Mesenchymal stem cell (in vitro differentiated cells and primary cell): ENCODE data around the gene MEF2A.

Experiments used
- DNase-seq: peaks from one replicate; pipeline ENCODE4 v3.0.0-alpha.2; 2013
- H2AFZ ChIP-seq: one replicate; pipeline ENCODE4 v1.6.1; 2013; ENCODE audit warnings: low read depth, mild to moderate bottlenecking, control low read depth, inconsistent platforms, low read length, moderate library complexity
- H2AK5ac ChIP-seq: 2 replicates; pipeline ENCODE4 v1.6.1; 2013; ENCODE audit warnings: low read length, moderate library complexity, mild to moderate bottlenecking, inconsistent platforms; ENCODE audit not compliant: severe bottlenecking
- H2BK120ac ChIP-seq: one replicate; pipeline ENCODE4 v1.6.1; 2013; ENCODE audit warnings: low read depth, mild to moderate bottlenecking, inconsistent platforms, low read length, moderate library complexity
- H2BK12ac ChIP-seq, 2 experiments: one replicate each; pipeline ENCODE4 v1.6.1; 2013; ENCODE audit warnings: inconsistent platforms in 2 of 2, low read length in 2 of 2, mild to moderate bottlenecking in 2 of 2, moderate library complexity in 2 of 2, control low read depth in 1 of 2
- H2BK15ac ChIP-seq: one replicate; pipeline ENCODE4 v1.6.1; 2013; ENCODE audit warnings: mild to moderate bottlenecking, low read depth, inconsistent platforms; ENCODE audit not compliant: poor library complexity, severe bottlenecking
- H2BK5ac ChIP-seq: 2 replicates; pipeline ENCODE4 v1.6.1; 2013; ENCODE audit warnings: low read depth, mild to moderate bottlenecking, low read length, control low read depth, inconsistent platforms; ENCODE audit not compliant: poor library complexity, severe bottlenecking
- H3K14ac ChIP-seq, 2 experiments: one replicate each; pipeline ENCODE4 v1.6.1; 2013; ENCODE audit warnings: inconsistent platforms in 2 of 2, low read length in 2 of 2, control low read depth in 1 of 2, mild to moderate bottlenecking in 1 of 2, moderate library complexity in 1 of 2
- H3K18ac ChIP-seq, 2 experiments: one replicate each; pipeline ENCODE4 v1.6.1; 2013; ENCODE audit warnings: inconsistent platforms in 2 of 2, low read length in 2 of 2, control low read depth in 1 of 2, low read depth in 1 of 2, mild to moderate bottlenecking in 1 of 2
- H3K23ac ChIP-seq, 2 experiments: one replicate each; pipeline ENCODE4 v1.6.1; 2013; ENCODE audit warnings: inconsistent platforms in 2 of 2, low read length in 2 of 2, mild to moderate bottlenecking in 2 of 2, moderate library complexity in 2 of 2, control low read depth in 1 of 2
- H3K27ac ChIP-seq: 2 replicates; pipeline ENCODE4 v1.5.1; 2013; ENCODE audit warnings: mild to moderate bottlenecking, moderate library complexity, low read length, control low read depth, inconsistent platforms; ENCODE audit not compliant: poor library complexity, severe bottlenecking
- H3K27me3 ChIP-seq, 2 experiments: 2 replicates each; pipeline versions ENCODE4 v1.6.1 to v1.7.0; 2013; ENCODE audit warnings: low read length in 2 of 2, mild to moderate bottlenecking in 2 of 2, moderate library complexity in 2 of 2, control low read depth in 1 of 2, inconsistent platforms in 1 of 2; ENCODE audit not compliant: control insufficient read depth in 1 of 2, insufficient read depth in 1 of 2
- H3K36me3 ChIP-seq, 2 experiments: 2 replicates each; pipeline versions ENCODE4 v1.6.1 to v1.7.0; 2013; ENCODE audit warnings: low read length in 2 of 2, control low read depth in 1 of 2, inconsistent platforms in 1 of 2, low read depth in 1 of 2, mild to moderate bottlenecking in 1 of 2; ENCODE audit not compliant: insufficient read depth in 2 of 2, control insufficient read depth in 1 of 2
- H3K4ac ChIP-seq, 2 experiments: one replicate each; pipeline ENCODE4 v1.6.1; 2013; ENCODE audit warnings: inconsistent platforms in 2 of 2, low read length in 2 of 2, mild to moderate bottlenecking in 2 of 2, moderate library complexity in 2 of 2, control low read depth in 1 of 2, low read depth in 1 of 2
- H3K4me1 ChIP-seq: 2 replicates; pipeline ENCODE4 v1.6.1; 2013; ENCODE audit warnings: low read depth, low read length, control low read depth; ENCODE audit not compliant: control insufficient read depth, insufficient read depth
- H3K4me2 ChIP-seq: 2 replicates; pipeline ENCODE4 v1.6.1; 2013; ENCODE audit warnings: low read length, mild to moderate bottlenecking, inconsistent platforms; ENCODE audit not compliant: poor library complexity, severe bottlenecking
- H3K4me3 ChIP-seq, 2 experiments: 2 replicates each; pipeline versions ENCODE4 v1.5.1 to v1.7.0; 2013; ENCODE audit warnings: low read length in 2 of 2, mild to moderate bottlenecking in 2 of 2, control low read depth in 1 of 2, low read depth in 1 of 2; ENCODE audit not compliant: insufficient read depth in 1 of 2
- H3K79me1 ChIP-seq: replicated peaks from 2 replicates; pipeline ENCODE4 v1.6.1; 2013; ENCODE audit warnings: mild to moderate bottlenecking, control low read depth, low read length, inconsistent platforms; ENCODE audit not compliant: poor library complexity, severe bottlenecking
- H3K9ac ChIP-seq: 2 replicates; pipeline ENCODE4 v1.7.0; 2013; ENCODE audit warnings: mild to moderate bottlenecking, low read length, moderate library complexity
- H3K9me3 ChIP-seq: 2 replicates; pipeline ENCODE4 v1.7.0; 2013; ENCODE audit warnings: mild to moderate bottlenecking, low read length; ENCODE audit not compliant: control insufficient read depth
- H4K8ac ChIP-seq: one replicate; pipeline ENCODE4 v1.6.1; 2013; ENCODE audit warnings: inconsistent platforms, mild to moderate bottlenecking, low read length, moderate library complexity
- H4K91ac ChIP-seq: one replicate; pipeline ENCODE4 v1.6.1; 2013; ENCODE audit warnings: mild to moderate bottlenecking, low read length, inconsistent platforms
- WGBS: methylation state at CpG from one replicate; pipeline ENCODE4 v1.1.7; 2013; ENCODE audit warnings: mixed read lengths; 5-methylcytosine and 5-hydroxymethylcytosine counted together

Gene MEF2A

DNA sequence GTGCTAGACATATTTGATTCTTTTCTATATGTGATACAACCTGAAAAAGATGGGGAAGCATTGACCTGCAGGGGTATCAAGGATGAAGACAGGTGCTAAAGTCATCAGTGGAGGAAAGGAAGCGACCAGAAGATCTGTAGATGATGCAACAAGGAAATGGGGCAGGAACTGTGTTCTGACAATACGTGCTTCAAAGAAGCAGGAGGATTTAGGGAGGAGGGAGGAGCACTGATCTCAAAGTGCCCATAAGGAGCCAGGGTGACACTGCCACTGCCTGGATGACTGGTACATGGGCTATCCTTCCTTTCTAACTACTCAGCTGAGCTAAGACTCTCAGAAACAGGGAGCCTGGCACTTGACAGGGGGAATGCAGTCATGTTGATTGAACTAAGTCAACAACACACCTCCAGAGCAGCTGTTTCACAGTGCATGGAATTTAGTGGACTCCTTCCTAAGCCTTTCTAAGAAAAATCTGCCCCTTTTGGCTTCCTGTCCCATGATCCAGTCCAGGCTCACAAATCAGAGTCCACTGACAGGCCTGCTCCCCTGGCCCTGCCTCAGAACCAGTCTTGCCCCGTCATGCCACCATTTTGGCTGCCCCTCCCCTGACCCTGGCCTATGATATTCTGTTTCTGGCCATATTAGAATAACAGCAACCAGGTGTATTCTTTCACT is 155.5 kb downstream of the MEF2A start:
- H3K9me3 ChIP-seq, result no peaks in the 10 kb centered on the region

DNA sequence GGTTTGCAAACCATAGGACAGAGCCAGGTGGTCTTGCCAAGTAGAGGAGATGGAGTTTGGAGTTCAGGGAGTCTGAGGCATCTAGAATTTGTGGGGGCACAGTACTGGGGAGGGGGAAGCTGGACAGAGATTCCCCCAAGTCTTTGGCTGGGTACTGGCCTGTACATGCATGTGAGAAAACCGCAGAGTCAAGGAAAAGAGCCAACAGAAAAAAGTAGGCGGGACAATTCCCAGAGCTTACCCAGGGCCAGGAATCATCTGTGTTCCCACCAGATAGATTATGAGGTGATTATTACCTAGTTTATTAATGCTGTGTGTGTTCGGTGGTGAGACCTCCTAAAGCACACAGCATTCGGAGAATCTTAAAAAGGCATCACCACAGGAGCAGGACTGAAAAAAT is 156.1 kb downstream of the MEF2A start:
- H2BK120ac ChIP-seq, result no peak overlapping the region
- no peak overlapping the region for H3K4ac ChIP-seq
- H3K14ac ChIP-seq, result no peak overlapping the region
- H3K9ac ChIP-seq, result no peak overlapping the region
- no peak overlapping the region for H2AK5ac ChIP-seq
- H2BK5ac ChIP-seq, result no peak overlapping the region
- DNase-seq, result no peak
- H2AFZ ChIP-seq, result no peak overlapping the region
- no peak overlapping the region for H4K91ac ChIP-seq
- no peak overlapping the region for H2BK15ac ChIP-seq
- H3K27me3 ChIP-seq, result no peaks in the 10 kb centered on the region
- H3K18ac ChIP-seq, result no peak overlapping the region
- H3K9me3 ChIP-seq, result no peaks in the 10 kb centered on the region
- whole genome bisulfite sequencing, result 99% methylated on average over 4 of the region's 4 CpGs
- H3K4me2 ChIP-seq, result no peak overlapping the region
- H2BK12ac ChIP-seq, result no peak overlapping the region
- no peak overlapping the region for H3K4me3 ChIP-seq
- peaks cover 4% of the 10 kb centered on the region for H3K4me1 ChIP-seq
- peaks cover 13 to 32% of the 10 kb centered on the region in 2 experiments for H3K36me3 ChIP-seq
- H3K79me1 ChIP-seq, result peaks cover 15% of the 10 kb centered on the region
- H3K23ac ChIP-seq, result no peak overlapping the region
- H4K8ac ChIP-seq, result no peak overlapping the region
- no peak overlapping the region for H3K27ac ChIP-seq

More for the DNA sequence above, 155.5 kb downstream of the MEF2A start:
- Histone ChIP-seq H3K27ac (no peak overlapping the region), H4K91ac (no peak overlapping the region), H3K4ac (peak overlapping the region in 1 of 2 experiments; percentile 20), H3K27me3 (no peaks in the 10 kb centered on the region), H2AK5ac (no peak overlapping the region), H3K9ac (no peak overlapping the region), H3K23ac (no peak overlapping the region), H3K4me2 (no peak overlapping the region), H4K8ac (peak overlapping the region; percentile 7), H3K4me3 (no peak overlapping the region), H2BK15ac (no peak overlapping the region), H3K18ac (no peak overlapping the region), H3K4me1 (peaks cover 4% of the 10 kb centered on the region), H3K79me1 (peaks cover 16% of the 10 kb centered on the region), H3K36me3 (peaks cover 15 to 30% of the 10 kb centered on the region in 2 experiments), H2BK12ac (no peak overlapping the region), H3K14ac (no peak overlapping the region), H2BK120ac (no peak overlapping the region), H2AFZ (no peak overlapping the region), H2BK5ac (no peak overlapping the region)
- DNase-seq, result no peak
- WGBS, result 90% methylated on average over 3 of the region's 3 CpGs

DNA sequence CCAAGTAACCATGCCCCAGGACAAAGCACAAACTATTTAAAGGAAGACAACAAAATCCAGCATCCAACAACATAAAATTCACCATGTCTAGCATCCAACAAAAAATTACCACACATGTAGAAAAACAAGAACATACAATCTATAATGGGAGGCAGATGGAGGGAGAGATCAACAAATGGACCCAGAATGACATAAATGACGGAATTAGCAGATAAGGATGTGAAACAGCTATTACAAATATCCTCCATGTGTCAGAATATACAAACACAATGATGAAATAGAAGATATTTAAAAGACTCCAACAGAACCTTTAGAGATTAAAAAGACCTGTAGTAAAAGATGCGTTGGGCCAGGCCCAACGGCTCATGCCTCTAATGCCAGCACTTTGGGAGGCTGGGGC is 156.6 kb downstream of the MEF2A start:
- Histone ChIP-seq H4K91ac (no peak overlapping the region), H3K18ac (no peak overlapping the region), H3K9ac (no peak overlapping the region), H2AK5ac (no peak overlapping the region), H3K4me3 (no peak overlapping the region), H2BK120ac (no peak overlapping the region), H3K27me3 (no peaks in the 10 kb centered on the region), H3K14ac (no peak overlapping the region), H3K27ac (no peak overlapping the region), H3K23ac (no peak overlapping the region), H3K9me3 (no peaks in the 10 kb centered on the region), H2BK5ac (no peak overlapping the region), H2BK12ac (no peak overlapping the region), H4K8ac (no peak overlapping the region), H3K4me2 (no peak overlapping the region), H3K4ac (no peak overlapping the region), H2BK15ac (no peak overlapping the region), H3K79me1 (peaks cover 13% of the 10 kb centered on the region), H3K36me3 (peaks cover 10 to 36% of the 10 kb centered on the region in 2 experiments), H3K4me1 (peaks cover 4% of the 10 kb centered on the region), H2AFZ (no peak overlapping the region)
- WGBS, result 100% methylated on average over 2 of the region's 3 CpGs
- DNase-seq, result no peak

DNA sequence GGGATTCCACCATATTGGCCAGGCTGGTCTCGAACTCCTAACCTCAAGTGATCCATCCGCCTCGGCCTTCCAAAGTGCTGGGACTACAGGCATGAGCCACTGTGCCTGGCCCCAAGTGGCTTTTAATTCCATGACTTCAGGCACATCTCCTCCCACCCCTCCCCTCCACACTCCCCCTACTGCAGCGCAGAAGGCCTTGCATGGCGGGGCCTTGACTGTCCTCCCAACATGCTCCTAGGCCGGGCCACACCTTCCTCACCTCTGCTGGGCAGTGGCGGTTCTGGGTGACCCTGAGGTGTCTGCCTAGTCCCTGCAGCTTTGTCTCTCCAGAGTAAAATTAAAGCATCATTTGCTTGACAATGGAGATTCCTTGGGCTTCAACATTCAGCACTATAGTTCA is 160.5 kb downstream of the MEF2A start:
- no peak overlapping the region for H3K27ac ChIP-seq
- H2BK15ac ChIP-seq, result no peak overlapping the region
- no peak overlapping the region for H4K91ac ChIP-seq
- DNase-seq, result no peak
- H4K8ac ChIP-seq, result no peak overlapping the region
- H3K23ac ChIP-seq, result no peak overlapping the region
- H3K9me3 ChIP-seq, result no peaks in the 10 kb centered on the region
- no peak overlapping the region for H3K4ac ChIP-seq
- peaks cover under 1% of the 10 kb centered on the region for H3K4me1 ChIP-seq
- H3K4me2 ChIP-seq, result no peak overlapping the region
- no peak overlapping the region for H3K14ac ChIP-seq
- no peak overlapping the region for H2AK5ac ChIP-seq
- H2BK12ac ChIP-seq, result no peak overlapping the region
- H2BK120ac ChIP-seq, result no peak overlapping the region
- no peak overlapping the region for H3K9ac ChIP-seq
- peaks cover 22% of the 10 kb centered on the region for H3K79me1 ChIP-seq
- H3K27me3 ChIP-seq, result no peaks in the 10 kb centered on the region
- H3K36me3 ChIP-seq, result peaks cover 27 to 61% of the 10 kb centered on the region in 2 experiments
- no peak overlapping the region for H2BK5ac ChIP-seq
- no peak overlapping the region for H3K4me3 ChIP-seq
- WGBS, result 84% methylated on average over 7 of the region's 7 CpGs
- H2AFZ ChIP-seq, result no peak overlapping the region
- H3K18ac ChIP-seq, result no peak overlapping the region
